Endothelial cell of umbilical vein (primary cell): ENCODE results near the gene CNTNAP1. TPM values are rescaled to one million over a fixed set of nuclear protein-coding genes. Genes with fewer than 3 reads are reported as not detected.

Experiments
- BruUV-seq: library from RNA; stranded (reverse); fragments of 400-500 nt; replicated peaks from 2 replicates; lab custom pipeline; 2021; lab: Mats Ljungman, UMichigan
- CTCF ChIA-PET: fragments of 300-600, 350-600 bp; sonication (Branson Sonifier 250); formaldehyde crosslinking; loops from one replicate; lab custom pipeline; 2021; ENCODE audit warnings: antibody characterized with exemption, inconsistent platforms; lab: Charles Lee
- POLR2A ChIA-PET: fragments of 300-600, 350-600 bp; sonication (Branson Sonifier 250); formaldehyde crosslinking; loops from one replicate; lab custom pipeline; 2021; ENCODE audit warnings: antibody characterized with exemption, inconsistent platforms; lab: Charles Lee
- DNase-seq: peaks from one replicate; pipeline ENCODE4 v3.0.0-alpha.2; 2011; ENCODE audit warnings: low read depth, low spot score
- FAIRE-seq: peaks from 2 replicates; lab custom pipeline; 2011; peaks lifted over from hg19 to GRCh38; lab: Jason Lieb, UNC
- H2AFZ ChIP-seq: 2 replicates; pipeline ENCODE4 v1.6.0; 2012; ENCODE audit warnings: low read depth, low read length, control low read depth, inconsistent platforms
- H3K27ac ChIP-seq: 2 replicates; pipeline ENCODE4 v1.5.1; 2011; ENCODE audit warnings: low read depth, mild to moderate bottlenecking, control low read depth, low read length, moderate library complexity; ENCODE audit not compliant: insufficient read depth
- H3K27me3 ChIP-seq, 2 experiments: 2 replicates each; pipeline versions ENCODE4 v1.6.0 to v1.6.1; 2011; ENCODE audit warnings: low read length in 2 of 2, mixed read lengths in 1 of 2; ENCODE audit not compliant: control insufficient read depth in 2 of 2, insufficient read depth in 2 of 2
- H3K36me3 ChIP-seq, 2 experiments: 2 replicates in 1 of 2; 3 replicates in 1 of 2; pipeline ENCODE4 v1.5.1; 2011; ENCODE audit warnings: low read length in 2 of 2, mild to moderate bottlenecking in 1 of 2, moderate library complexity in 1 of 2; ENCODE audit not compliant: control insufficient read depth in 2 of 2, insufficient read depth in 2 of 2; ENCODE audit errors: extremely low read depth in 1 of 2
- H3K4me1 ChIP-seq: 3 replicates; pipeline ENCODE4 v1.5.1; 2011; ENCODE audit warnings: mild to moderate bottlenecking, low read length; ENCODE audit not compliant: control insufficient read depth, insufficient read depth; ENCODE audit errors: extremely low read depth
- H3K4me2 ChIP-seq: 2 replicates; pipeline ENCODE4 v1.6.1; 2011; ENCODE audit warnings: low read length, control low read depth, mixed read lengths; ENCODE audit not compliant: insufficient read depth
- H3K4me3 ChIP-seq, 3 experiments: fragments of 200-600 bp in 1 of 3; sonication (generic), shearing (Covaris generic) in 1 of 3; replicated peaks in 1 of 3; 2 replicates each; pipeline ENCODE4 v1.5.1; 2011 to 2016; ENCODE audit warnings: control low read depth in 3 of 3, low read length in 3 of 3, mild to moderate bottlenecking in 2 of 3, inconsistent platforms in 1 of 3, low read depth in 1 of 3, moderate library complexity in 1 of 3; ENCODE audit not compliant: insufficient read depth in 1 of 3
- H3K79me2 ChIP-seq: 2 replicates; pipeline ENCODE4 v1.6.0; 2012; ENCODE audit warnings: low read length, inconsistent platforms; ENCODE audit not compliant: control insufficient read depth, insufficient read depth
- H3K9ac ChIP-seq: replicated peaks from 2 replicates; pipeline ENCODE3; 2011; ENCODE audit warnings: low read length, control low read depth; ENCODE audit not compliant: insufficient read depth; ENCODE audit errors: extremely low read depth
- H3K9me1 ChIP-seq: replicated peaks from 3 replicates; pipeline ENCODE4 v1.6.0; 2011; ENCODE audit warnings: mild to moderate bottlenecking, low read length; ENCODE audit not compliant: control insufficient read depth, insufficient read depth; ENCODE audit errors: extremely low read depth
- H3K9me3 ChIP-seq: replicated peaks from 2 replicates; pipeline ENCODE4 v1.5.1; 2012; ENCODE audit warnings: low read length, inconsistent platforms; ENCODE audit not compliant: control insufficient read depth, insufficient read depth
- H4K20me1 ChIP-seq: replicated peaks from 2 replicates; pipeline ENCODE3; 2011; ENCODE audit warnings: mild to moderate bottlenecking, low read length; ENCODE audit not compliant: control insufficient read depth, insufficient read depth; ENCODE audit errors: extremely low read depth
- EZH2 ChIP-seq: IDR thresholded peaks from 2 replicates; pipeline ENCODE4 v1.6.1; 2012; ENCODE audit warnings: borderline replicate concordance, low read depth, mild to moderate bottlenecking, moderate library complexity, low read length, inconsistent platforms; ENCODE audit not compliant: severe bottlenecking
- FOS ChIP-seq: IDR thresholded peaks from 2 replicates; pipeline ENCODE4 v1.6.1; 2011; ENCODE audit warnings: mild to moderate bottlenecking, low read length, moderate library complexity, borderline replicate concordance; ENCODE audit not compliant: insufficient read depth
- GATA2 ChIP-seq: IDR thresholded peaks from 2 replicates; pipeline ENCODE4 v1.7.0; 2011; ENCODE audit warnings: low read depth, mild to moderate bottlenecking, moderate library complexity, mixed read lengths, low read length; ENCODE audit not compliant: insufficient read length, insufficient read depth
- JUN ChIP-seq: IDR thresholded peaks from 2 replicates; pipeline ENCODE4 v1.6.1; 2011; ENCODE audit warnings: borderline replicate concordance, low read depth; ENCODE audit not compliant: insufficient read length, insufficient read depth
- MYC ChIP-seq: IDR thresholded peaks from one replicate; pipeline ENCODE4 v1.6.1; 2011; ENCODE audit warnings: mild to moderate bottlenecking, low read depth, low read length
- POLR2A ChIP-seq: IDR thresholded peaks from 2 replicates; pipeline ENCODE4 v1.6.1; 2012; ENCODE audit warnings: low read depth, mild to moderate bottlenecking, control low read depth, low read length
- POLR2AphosphoS5 ChIP-seq: IDR thresholded peaks from 2 replicates; pipeline ENCODE4 v1.6.1; 2012; ENCODE audit warnings: low read depth, mild to moderate bottlenecking, control low read depth, low read length, moderate library complexity; ENCODE audit not compliant: insufficient read depth
- dilution Hi-C: fragments of 300-500 bp; cut with MboI; formaldehyde crosslinking; loops from one replicate; pipeline ENCODE4 v1.15.0; 2019; ENCODE audit warnings: low sequenced_read_pairs; ENCODE audit not compliant: extremely low pct_ligation_motif_present
- intact Hi-C: fragments of 100-400 bp; cut with micrococcal nuclease; formaldehyde crosslinking; loops from one replicate; pipeline ENCODE4 v1.10.0; 2022
- polyA plus RNA-seq, 4 experiments: library from polyadenylated mRNA; depleted of rRNA in 3 of 4; stranded (reverse) in 3 of 4; unstranded in 1 of 4; fragments of >200 nt; gene quantifications; 2 replicates each; pipeline versions ENCODE4 v1.2.1 to v1.2.3, GENCODE V29; 2011 to 2012; ENCODE audit warnings: missing spikeins in 1 of 4
- total RNA-seq: library from RNA; stranded (reverse); gene quantifications from 2 replicates; pipeline ENCODE4 v1.2.3, GENCODE V29; 2021
- TF ChIP-seq, protein P1 (sequence below), 2 donors: IDR thresholded peaks; 1 replicate in 1 of 2; 2 replicates in 1 of 2; pipeline ENCODE4 v1.5.1; 2011; ENCODE audit warnings: low read length in 2 of 2, mild to moderate bottlenecking in 2 of 2, moderate library complexity in 2 of 2, control low read depth in 1 of 2, inconsistent platforms in 1 of 2, low read depth in 1 of 2; ENCODE audit not compliant: insufficient read depth in 1 of 2; ENCODE audit errors: extremely low read depth in 1 of 2
- TF ChIP-seq, protein P2 (sequence below): IDR thresholded peaks from 2 replicates; pipeline ENCODE4 v1.6.1; 2011; ENCODE audit not compliant: insufficient read depth, insufficient read length

The CNTNAP1 gene
- total and polyA plus RNA-seq, 2 donors (not counting 3 experiments of a cell fraction or from before 2014, with no cell fraction given) = 26.3 to 44.8 TPM

DNA sequence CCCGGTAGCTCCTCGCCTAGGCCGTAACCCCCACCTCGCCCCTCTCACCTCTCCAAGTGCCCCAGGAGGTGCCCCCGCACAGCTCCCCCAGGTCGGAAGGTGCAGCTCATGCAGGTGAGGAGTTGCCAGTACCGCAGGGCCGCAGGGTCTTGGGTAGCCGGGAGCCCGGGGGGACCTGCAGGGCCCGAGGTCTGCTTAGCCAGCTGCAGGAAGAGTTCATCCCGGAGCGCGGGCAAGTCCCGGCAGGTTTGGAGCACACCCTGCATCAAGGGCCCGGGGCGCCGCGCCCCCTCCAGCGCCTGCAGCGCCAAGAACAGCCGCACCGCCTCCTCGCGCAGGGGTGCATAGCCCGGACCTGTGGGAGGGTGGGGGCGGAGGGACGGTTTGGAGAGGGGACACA lies 10.3 kb upstream of the CNTNAP1 start:
- intact Hi-C loops = no loop called here
- Histone ChIP-seq H3K27me3 (no peaks in the 10 kb centered on the region), H3K27ac (no peak overlapping the region), H2AFZ (no peak overlapping the region), H3K9me3 (no peaks in the 10 kb centered on the region), H3K4me1 (peaks cover 17% of the 10 kb centered on the region), H3K4me2 (no peak overlapping the region), H3K9ac (no peak overlapping the region), H3K4me3 (no peak overlapping the region), H4K20me1 (no peaks in the 10 kb centered on the region), H3K36me3 (peaks cover 6 to 23% of the 10 kb centered on the region in 2 experiments), H3K9me1 (no peaks in the 10 kb centered on the region), H3K79me2 (no peaks in the 10 kb centered on the region)
- CTCF ChIA-PET = interaction anchor here (1.0 to 3.0 kb wide), 2 partner anchors 64 to 94 kb away, joined by 3 to 25 read pairs; partner anchors contain the start of gene PSMC3IP
- FAIRE-seq (no peak), DNase-seq (no peak)
- dilution Hi-C loops = no loop called here
- POLR2A ChIA-PET = no interaction called here
- TF ChIP-seq POLR2AphosphoS5 = no peak
- no peak for TF ChIP-seq FOS
- TF ChIP-seq GATA2 = no peak
- TF ChIP-seq, protein P1, sequence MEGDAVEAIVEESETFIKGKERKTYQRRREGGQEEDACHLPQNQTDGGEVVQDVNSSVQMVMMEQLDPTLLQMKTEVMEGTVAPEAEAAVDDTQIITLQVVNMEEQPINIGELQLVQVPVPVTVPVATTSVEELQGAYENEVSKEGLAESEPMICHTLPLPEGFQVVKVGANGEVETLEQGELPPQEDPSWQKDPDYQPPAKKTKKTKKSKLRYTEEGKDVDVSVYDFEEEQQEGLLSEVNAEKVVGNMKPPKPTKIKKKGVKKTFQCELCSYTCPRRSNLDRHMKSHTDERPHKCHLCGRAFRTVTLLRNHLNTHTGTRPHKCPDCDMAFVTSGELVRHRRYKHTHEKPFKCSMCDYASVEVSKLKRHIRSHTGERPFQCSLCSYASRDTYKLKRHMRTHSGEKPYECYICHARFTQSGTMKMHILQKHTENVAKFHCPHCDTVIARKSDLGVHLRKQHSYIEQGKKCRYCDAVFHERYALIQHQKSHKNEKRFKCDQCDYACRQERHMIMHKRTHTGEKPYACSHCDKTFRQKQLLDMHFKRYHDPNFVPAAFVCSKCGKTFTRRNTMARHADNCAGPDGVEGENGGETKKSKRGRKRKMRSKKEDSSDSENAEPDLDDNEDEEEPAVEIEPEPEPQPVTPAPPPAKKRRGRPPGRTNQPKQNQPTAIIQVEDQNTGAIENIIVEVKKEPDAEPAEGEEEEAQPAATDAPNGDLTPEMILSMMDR (IDR thresholded peaks at IDR 0.05; ENCODE audit: extremely low read depth in 1 of 2, insufficient read depth in 1 of 2, low read depth in 1 of 2, low read length in 2 of 2) = no peak
- TF ChIP-seq MYC = no peak
- no peak for TF ChIP-seq POLR2A
- TF ChIP-seq EZH2 = no peak
- TF ChIP-seq JUN = no peak
- TF ChIP-seq, protein P2, sequence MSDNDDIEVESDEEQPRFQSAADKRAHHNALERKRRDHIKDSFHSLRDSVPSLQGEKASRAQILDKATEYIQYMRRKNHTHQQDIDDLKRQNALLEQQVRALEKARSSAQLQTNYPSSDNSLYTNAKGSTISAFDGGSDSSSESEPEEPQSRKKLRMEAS = no peak
- BruUV-seq = no TSS peak
